ENCODE measurements around the gene DHRSX. TPM values are rescaled to one million over a fixed set of nuclear protein-coding genes. Genes with fewer than 3 reads are reported as not detected.

DHRSX gene
- total and polyA plus RNA-seq, 2 of the 8 experiments (the other 6 are each of a cell fraction or from before 2014, with no cell fraction given): 35.1 to 43.4 TPM

DNA sequence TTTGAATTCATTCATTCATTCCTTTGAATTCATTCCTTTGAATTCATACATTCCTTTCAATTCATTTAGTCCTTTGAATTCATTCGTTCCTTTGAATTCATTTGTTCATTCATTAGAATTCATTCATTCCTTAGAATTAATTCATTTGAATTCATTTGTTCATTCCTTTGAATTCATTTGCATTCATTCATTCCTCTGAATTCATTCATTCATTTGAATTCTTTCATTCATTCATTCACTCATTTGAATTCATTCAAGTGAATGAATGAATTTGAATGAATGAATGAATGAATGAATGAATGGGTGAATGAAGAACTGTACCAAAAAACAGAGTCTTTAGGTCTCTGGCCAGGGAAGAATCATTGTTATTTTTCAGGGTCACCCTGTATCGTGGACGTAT lies 216.6 kb downstream of the DHRSX start:
- Histone ChIP-seq H4K91ac (replicated peaks; ENCODE audit: insufficient read length, low read length) (no peak overlapping the region), H4K8ac (ENCODE audit: extremely low read depth, insufficient read depth, low read length) (no peak overlapping the region), H3K56ac (replicated peaks; ENCODE audit: insufficient read length, low read depth, low read length) (no peak overlapping the region), H2BK15ac (ENCODE audit: low read length) (no peak overlapping the region), H3K79me2 (ENCODE audit: control insufficient read depth in 1 of 2, insufficient read depth in 2 of 2, low read length in 2 of 2) (no peaks in the 10 kb centered on the region), H3K27ac (ENCODE audit: low read depth, low read length) (no peak overlapping the region), H2BK120ac (replicated peaks; ENCODE audit: low read depth, low read length) (no peak overlapping the region), H3K14ac (ENCODE audit: insufficient read length) (no peak overlapping the region), H2AK5ac (ENCODE audit: low read depth, low read length) (no peak overlapping the region), H4K20me1 (replicated peaks in 1 of 2; ENCODE audit: control insufficient read depth in 1 of 2, insufficient read depth in 2 of 2, low read length in 2 of 2) (no peaks in the 10 kb centered on the region), H4K5ac (ENCODE audit: insufficient read length, low read depth, low read length) (no peak overlapping the region), H3K23ac (ENCODE audit: insufficient read length) (no peak overlapping the region), H3K79me1 (ENCODE audit: low read depth, low read length) (no peaks in the 10 kb centered on the region), H3K4ac (replicated peaks; ENCODE audit: insufficient read length, low read depth, low read length) (no peak overlapping the region), H3K4me2 (ENCODE audit: insufficient read depth in 1 of 2, low read depth in 2 of 2, low read length in 2 of 2) (no peak overlapping the region), H2BK12ac (ENCODE audit: low read depth, low read length) (no peak overlapping the region), H3K9me3 (ENCODE audit: insufficient read depth in 2 of 2, low read depth in 1 of 2, low read length in 1 of 2) (peaks cover 13 to 16% of the 10 kb centered on the region in 2 experiments), H3K4me1 (replicated peaks in 1 of 4; ENCODE audit: control insufficient read depth in 3 of 4, insufficient read depth in 4 of 4, low read length in 3 of 4) (no peaks in the 10 kb centered on the region; a peak in 1 of 7 replicates), H2BK20ac (ENCODE audit: low read length) (no peak overlapping the region), H3K9ac (replicated peaks in 1 of 4; ENCODE audit: extremely low read depth in 1 of 4, low read depth in 3 of 4, low read length in 3 of 4) (no peak overlapping the region), H3K4me3 (ENCODE audit: extremely low read depth in 1 of 4, insufficient read depth in 2 of 4, low read depth in 3 of 4, low read length in 4 of 4) (no peak overlapping the region), H2AFZ (ENCODE audit: low read length) (no peak overlapping the region), H3K23me2 (ENCODE audit: low read depth, low read length) (no peaks in the 10 kb centered on the region; the same call in 1 of the 2 replicates), H2BK5ac (ENCODE audit: low read depth, low read length) (no peak overlapping the region), H3K36me3 (ENCODE audit: control insufficient read depth in 2 of 4, insufficient read depth in 4 of 4, low read length in 3 of 4) (peaks cover 0 to 20% (median 1%) of the 10 kb centered on the region in 4 experiments; a peak in 3 of 8 replicates), H3K18ac (ENCODE audit: extremely low read depth, low read length) (no peak overlapping the region), H3K27me3 (replicated peaks in 1 of 4; ENCODE audit: control insufficient read depth in 3 of 4, extremely low read depth in 1 of 4, insufficient read depth in 3 of 4, low read length in 3 of 4) (no peaks in the 10 kb centered on the region)
- CTCF ChIA-PET (ENCODE audit: partially characterized antibody): no interaction called here
- DNase-seq (ENCODE audit: low read depth in 1 of 2, low spot score in 2 of 2): no peak
- POLR2A ChIA-PET (ENCODE audit: partially characterized antibody): no interaction called here
- WGBS, 2 experiments (ENCODE audit: extremely low coverage in 1 of 2, insufficient coverage in 1 of 2, insufficient read length in 1 of 2, insufficient replicate concordance in 2 of 2, low coverage in 1 of 2, low lambda C conversion rate in 2 of 2, missing lambda C conversion rate in 1 of 2): 93% methylated on average over 3 of the region's 3 CpGs; no CpG with 5 or more reads in 1 of the 2 experiments
- no peak for TF ChIP-seq TCF12 (IDR thresholded peaks at IDR 0.05; ENCODE audit: low read depth, low read length)
- TF ChIP-seq, protein P1, sequence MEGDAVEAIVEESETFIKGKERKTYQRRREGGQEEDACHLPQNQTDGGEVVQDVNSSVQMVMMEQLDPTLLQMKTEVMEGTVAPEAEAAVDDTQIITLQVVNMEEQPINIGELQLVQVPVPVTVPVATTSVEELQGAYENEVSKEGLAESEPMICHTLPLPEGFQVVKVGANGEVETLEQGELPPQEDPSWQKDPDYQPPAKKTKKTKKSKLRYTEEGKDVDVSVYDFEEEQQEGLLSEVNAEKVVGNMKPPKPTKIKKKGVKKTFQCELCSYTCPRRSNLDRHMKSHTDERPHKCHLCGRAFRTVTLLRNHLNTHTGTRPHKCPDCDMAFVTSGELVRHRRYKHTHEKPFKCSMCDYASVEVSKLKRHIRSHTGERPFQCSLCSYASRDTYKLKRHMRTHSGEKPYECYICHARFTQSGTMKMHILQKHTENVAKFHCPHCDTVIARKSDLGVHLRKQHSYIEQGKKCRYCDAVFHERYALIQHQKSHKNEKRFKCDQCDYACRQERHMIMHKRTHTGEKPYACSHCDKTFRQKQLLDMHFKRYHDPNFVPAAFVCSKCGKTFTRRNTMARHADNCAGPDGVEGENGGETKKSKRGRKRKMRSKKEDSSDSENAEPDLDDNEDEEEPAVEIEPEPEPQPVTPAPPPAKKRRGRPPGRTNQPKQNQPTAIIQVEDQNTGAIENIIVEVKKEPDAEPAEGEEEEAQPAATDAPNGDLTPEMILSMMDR (IDR thresholded peaks at IDR 0.05; ENCODE audit: control extremely low read depth in 1 of 3, insufficient read depth in 1 of 3, low read depth in 1 of 3, low read length in 3 of 3): no peak
- TF ChIP-seq CBX5 (IDR thresholded peaks at IDR 0.05; ENCODE audit: low read depth, low read length): no peak
- TF ChIP-seq KDM5A (IDR thresholded peaks at IDR 0.05; ENCODE audit: low read length): no peak
- no peak for TF ChIP-seq POU5F1 (IDR thresholded peaks at IDR 0.05; ENCODE audit: low read depth, low read length)
- TF ChIP-seq BRCA1 (IDR thresholded peaks at IDR 0.05; ENCODE audit: low read depth, low read length): no peak
- TF ChIP-seq, protein P2, sequence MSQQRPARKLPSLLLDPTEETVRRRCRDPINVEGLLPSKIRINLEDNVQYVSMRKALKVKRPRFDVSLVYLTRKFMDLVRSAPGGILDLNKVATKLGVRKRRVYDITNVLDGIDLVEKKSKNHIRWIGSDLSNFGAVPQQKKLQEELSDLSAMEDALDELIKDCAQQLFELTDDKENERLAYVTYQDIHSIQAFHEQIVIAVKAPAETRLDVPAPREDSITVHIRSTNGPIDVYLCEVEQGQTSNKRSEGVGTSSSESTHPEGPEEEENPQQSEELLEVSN (IDR thresholded peaks at IDR 0.05): no peak
- TF ChIP-seq EGR1 (IDR thresholded peaks at IDR 0.05; ENCODE audit: borderline replicate concordance, low read depth, low read length): no peak
- no peak for TF ChIP-seq SIN3A (conservative IDR thresholded peaks at IDR 0.05 in 1 of 2, IDR thresholded peaks at IDR 0.05 in 1 of 2; ENCODE audit: low read depth in 1 of 2, low read length in 2 of 2)
- TF ChIP-seq PHF8 (conservative IDR thresholded peaks at IDR 0.05; ENCODE audit: low read depth, low read length): no peak
- TF ChIP-seq HDAC6 (IDR thresholded peaks at IDR 0.05; ENCODE audit: low read depth, low read length): no peak
- no peak for TF ChIP-seq SP2 (IDR thresholded peaks at IDR 0.05; ENCODE audit: low read length)
- FAIRE-seq: no peak
